HG03354 (cell line): Measurements from ENCODE around the gene COL25A1.
A peak's percentile ranks its signal among the peaks of the same experiment; 100 is the strongest.

Source experiments
- ATAC-seq: cut with Tn5 transposase; IDR thresholded peaks from one replicate; pipeline ENCODE4 v1.9.1; 2021; ENCODE audit warnings: mild to moderate bottlenecking; ENCODE audit not compliant: unreplicated experiment, poor library complexity, severe bottlenecking

COL25A1 gene

GRCh38 chr4:109294468-109295020 is 7.9 kb downstream of the COL25A1 start:
- no peak for ATAC-seq

GRCh38 chr4:109294006-109294405 is 8.5 kb downstream of the COL25A1 start:
- peak; percentile 96 for ATAC-seq

DNA sequence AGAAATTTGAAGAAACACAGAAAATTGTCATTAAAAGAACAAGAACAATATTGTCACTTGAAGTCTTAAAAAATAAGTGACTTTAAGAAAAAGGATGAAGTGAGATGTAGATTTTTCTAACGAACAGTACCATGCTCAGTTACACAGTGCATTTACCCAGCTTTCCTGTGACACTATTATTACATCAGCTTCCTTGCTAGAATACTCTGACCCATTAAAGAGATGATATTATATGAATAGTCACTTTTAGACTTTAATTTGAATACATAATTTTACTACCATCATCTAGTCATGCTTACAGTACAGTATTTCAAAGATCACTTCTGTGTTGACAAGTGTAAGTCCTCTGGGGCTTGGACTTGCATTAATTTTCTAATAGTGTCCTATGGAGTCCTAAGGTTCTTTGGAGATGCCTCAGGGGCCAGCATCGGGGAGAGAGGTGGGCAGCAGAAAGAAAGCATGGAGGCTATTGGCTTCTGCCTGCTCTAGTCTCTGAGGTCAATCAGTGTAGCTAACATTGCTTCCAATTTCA is 10.7 kb downstream of the COL25A1 start:
- ATAC-seq = no peak

DNA sequence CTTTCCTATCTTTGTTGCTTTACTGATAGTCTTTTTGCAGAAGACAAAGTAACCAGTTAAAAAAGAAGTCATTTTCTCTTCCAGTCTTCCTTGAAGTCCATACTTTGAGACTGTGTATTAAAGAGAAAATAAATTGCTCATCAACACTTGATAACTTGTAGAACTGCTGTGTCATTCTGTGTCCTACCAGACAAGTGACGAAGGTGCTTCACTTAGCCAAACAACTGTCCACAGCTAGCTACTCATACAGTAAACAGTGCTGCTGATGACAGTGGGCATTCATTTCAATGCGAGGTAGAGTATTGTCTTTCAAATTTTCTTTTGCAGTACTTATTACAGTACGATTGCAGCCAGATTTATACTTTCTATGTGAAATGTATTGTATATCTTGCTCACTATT is 11.5 kb downstream of the COL25A1 start:
- no peak for ATAC-seq

DNA sequence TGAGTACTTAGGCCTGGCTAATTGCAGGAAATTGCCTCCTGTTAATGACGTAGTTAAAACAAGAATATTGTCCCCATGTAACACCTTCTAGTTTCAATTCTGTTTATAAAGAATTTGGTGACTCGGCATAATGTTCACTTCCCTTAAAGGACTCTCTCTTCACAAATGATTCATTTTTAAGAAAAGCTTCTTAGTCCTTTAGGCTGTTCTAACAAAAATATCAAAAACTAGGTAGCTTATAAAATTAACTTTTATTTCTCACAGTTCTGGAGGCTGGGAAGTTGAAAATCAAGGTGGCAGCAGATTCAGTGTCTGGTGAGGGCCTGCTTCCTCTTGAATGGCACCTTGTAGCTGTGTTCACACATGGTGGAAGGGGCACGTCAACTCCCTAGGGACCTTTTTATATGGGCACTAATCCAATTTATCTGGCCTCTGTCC is 23.8 kb downstream of the COL25A1 start:
- peak; percentile 87 for ATAC-seq

GRCh38 chr4:109276482-109277095 is 25.9 kb downstream of the COL25A1 start:
- peak; percentile 80 for ATAC-seq

DNA sequence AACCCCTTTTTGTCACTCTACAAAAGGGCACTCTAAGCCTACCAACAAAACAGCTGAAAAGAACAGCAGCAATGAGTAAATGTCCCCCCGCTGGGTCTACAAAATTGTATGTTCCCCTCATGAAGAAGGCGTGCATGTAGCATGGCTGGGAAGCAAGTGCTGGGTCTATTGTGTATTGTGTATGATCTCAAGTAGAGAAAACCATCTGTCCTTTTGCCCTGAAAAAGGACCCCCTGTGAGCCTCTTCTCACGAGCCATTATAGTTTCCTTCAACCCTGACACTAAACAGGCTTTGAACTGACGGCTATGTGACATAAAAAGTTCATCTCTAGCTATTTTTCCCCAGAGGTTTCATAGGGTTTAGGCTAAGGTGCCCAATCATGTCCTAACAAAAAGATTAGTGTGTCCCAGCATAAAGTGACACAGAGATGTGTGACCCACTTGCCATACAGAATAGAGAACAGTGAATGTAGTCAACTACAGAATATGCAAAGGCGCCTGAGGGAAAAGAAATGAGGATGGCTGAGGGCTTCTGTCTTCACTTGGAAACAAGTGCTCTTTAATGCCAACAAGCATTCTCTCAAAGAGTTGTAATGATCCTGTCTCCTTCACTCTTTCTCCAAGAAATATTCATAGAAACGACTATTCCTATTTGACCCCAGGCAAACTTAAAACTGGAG is 27.3 kb downstream of the COL25A1 start:
- no peak for ATAC-seq

GRCh38 chr4:109266891-109267290 is 35.6 kb downstream of the COL25A1 start:
- no peak for ATAC-seq

DNA sequence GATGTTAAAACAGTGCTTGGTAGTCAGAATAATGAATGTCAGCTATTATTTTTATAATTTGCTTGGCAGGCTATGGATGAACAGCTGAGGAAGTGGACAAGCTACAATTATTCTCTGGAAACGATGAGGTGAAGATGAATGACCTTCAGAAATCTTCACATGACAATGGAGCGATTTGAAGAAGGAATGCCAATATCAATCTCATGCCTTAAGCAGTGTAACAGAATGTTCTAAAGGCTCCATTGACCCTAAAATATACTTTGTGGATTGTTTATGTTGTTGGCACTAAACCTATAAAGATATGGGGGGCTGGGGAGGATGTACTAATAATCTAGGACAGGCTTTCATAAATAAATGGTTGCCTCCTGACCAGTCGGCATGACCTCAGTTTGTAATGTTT is 36.2 kb downstream of the COL25A1 start:
- no peak for ATAC-seq

- no peak for ATAC-seq
Measured at GRCh38 chr4:109263721-109264120, 38.7 kb downstream of the COL25A1 start.

GRCh38 chr4:109256818-109257217 is 45.6 kb downstream of the COL25A1 start:
- no peak for ATAC-seq

- no peak for ATAC-seq
Measured at GRCh38 chr4:109254845-109255244, 47.6 kb downstream of the COL25A1 start.

DNA sequence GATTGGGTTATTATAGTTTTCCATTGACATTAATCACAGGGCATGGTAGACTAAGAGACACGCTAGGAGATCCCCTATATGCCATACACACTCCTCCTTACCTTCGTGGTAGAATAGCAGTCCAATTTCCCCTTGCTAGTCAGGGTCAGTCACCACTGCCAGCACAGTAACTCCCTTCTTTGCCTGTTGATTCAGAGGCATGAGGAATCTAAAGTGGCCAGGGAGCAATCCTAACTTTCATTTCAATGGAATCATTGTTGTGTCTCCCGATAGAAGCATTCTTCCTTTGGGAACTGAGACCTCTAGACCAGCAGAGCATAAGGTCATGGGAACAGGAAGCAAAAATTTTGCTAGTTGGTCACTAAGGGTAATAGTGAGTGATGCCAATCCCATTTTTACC is 51.1 kb downstream of the COL25A1 start:
- no peak for ATAC-seq

DNA sequence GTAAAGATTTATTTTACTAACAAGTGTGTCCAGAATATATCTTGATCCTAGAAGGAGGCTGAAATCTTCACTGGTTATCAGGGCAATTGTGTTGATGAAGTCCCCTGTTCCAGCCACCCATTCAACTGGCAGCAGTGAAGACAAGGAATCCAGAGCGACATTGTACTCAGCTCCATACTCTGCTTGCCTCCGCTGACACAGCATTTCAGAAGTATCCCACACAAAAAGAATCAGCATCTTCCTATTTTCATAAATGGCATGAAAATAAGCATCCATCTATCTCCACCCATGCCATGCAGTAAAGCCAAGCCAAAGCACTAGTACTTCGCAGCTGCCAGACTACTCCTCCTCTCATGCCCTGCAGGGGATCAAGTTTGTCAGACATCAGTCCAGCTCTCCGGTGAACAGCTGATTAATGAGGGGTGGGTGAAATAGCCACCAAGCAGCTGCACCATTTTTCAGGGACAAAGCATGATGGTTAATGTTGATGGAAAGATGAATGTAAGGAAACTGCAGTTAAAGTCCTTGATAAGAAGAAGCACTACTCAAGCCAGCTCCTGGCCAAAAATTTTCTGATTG is 54.0 kb downstream of the COL25A1 start:
- no peak for ATAC-seq

DNA sequence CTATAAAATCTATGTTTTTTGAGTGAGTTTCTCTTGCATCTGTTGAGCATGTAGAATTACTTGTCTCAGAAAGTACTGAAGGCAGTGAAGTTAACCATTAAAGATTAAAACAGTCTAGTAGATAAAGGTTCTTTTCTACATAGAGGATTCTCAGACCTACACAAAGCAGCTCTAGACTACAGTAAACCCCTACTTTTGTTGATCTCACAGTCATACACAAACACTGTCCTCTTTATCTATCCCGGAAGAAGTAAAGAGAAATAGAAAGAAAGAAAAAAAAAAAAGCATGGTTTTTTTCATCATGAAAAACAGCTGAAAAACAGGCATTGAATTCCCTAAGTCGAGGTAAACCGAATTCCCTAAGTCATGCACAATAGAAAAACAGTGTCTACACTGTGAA is 58.6 kb downstream of the COL25A1 start:
- no peak for ATAC-seq

GRCh38 chr4:109238746-109239145 is 63.7 kb downstream of the COL25A1 start:
- peak; percentile 66 for ATAC-seq

GRCh38 chr4:109235683-109236082 is 66.8 kb downstream of the COL25A1 start:
- ATAC-seq = no peak

- no peak for ATAC-seq
Measured at GRCh38 chr4:109234596-109234995, 67.9 kb downstream of the COL25A1 start.

DNA sequence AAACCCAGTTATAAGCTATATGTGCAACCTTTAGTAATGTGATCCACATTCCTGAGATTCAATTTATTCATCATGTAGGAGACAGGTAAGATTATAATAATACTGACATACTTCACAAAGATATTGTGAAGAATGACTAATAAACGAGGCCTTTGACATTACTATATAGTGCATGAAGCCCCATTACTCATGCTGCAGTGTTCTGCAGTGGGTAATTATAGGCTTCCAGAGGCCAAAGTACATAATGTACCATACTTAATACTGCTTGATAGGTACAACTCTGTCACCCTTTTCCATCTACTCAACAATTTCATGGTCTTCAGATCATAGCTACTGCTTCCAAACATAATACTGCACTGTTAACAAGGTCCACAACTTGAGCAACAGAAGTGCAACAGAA is 68.9 kb downstream of the COL25A1 start:
- ATAC-seq = no peak

DNA sequence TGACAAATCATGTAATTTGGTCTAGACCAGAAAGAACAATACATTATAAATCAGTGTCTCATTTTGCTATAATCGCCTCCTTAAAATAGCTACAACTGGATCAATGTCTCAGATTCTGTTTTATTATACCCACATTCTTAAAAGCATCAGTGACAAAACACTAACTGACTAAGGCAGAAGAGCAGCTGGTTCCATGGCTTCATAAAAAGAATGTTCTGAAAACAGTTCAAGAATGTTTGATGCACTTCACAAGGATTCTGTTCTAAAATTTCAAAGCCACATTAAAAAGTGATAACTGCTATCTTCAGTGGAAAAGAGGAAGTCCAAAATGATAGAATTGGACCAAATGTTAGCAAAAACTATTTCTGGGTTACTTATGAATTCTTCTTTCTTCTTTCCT is 69.8 kb downstream of the COL25A1 start:
- no peak for ATAC-seq

- ATAC-seq = no peak
Measured at GRCh38 chr4:109231331-109231730, 71.1 kb downstream of the COL25A1 start.
